GM19467 (cell line): ENCODE measurements around the gene CNOT9.
"Not testable (repeated sequence)": the region's sequence is repeated elsewhere in the genome, so short reads cannot be mapped to it uniquely, and the experiment has no call there.

Experiments
- ATAC-seq: cut with Tn5 transposase; IDR thresholded peaks from one replicate; pipeline ENCODE4 v1.9.1; 2021; ENCODE audit warnings: mild to moderate bottlenecking, moderate library complexity; ENCODE audit not compliant: unreplicated experiment

CNOT9 gene

GRCh38 chr2:218568190-218569037, at the start of gene CNOT9, which contains the start of gene USP37:
Gene CNOT9 (plus strand): TSS chr2:218568839. CDS start chr2:218568955, 116 bp downstream.
Gene USP37 (minus strand): TSS chr2:218568351. CDS start chr2:218558653, 9,698 bp downstream.
- ATAC-seq: peak; percentile 72

GRCh38 chr2:218518876-218519275, 49.8 kb upstream of the CNOT9 start:
- no peak for ATAC-seq

GRCh38 chr2:218523651-218524050, 45.0 kb upstream of the CNOT9 start:
- ATAC-seq: no peak

GRCh38 chr2:218528409-218528808, 40.2 kb upstream of the CNOT9 start:
- ATAC-seq: not testable (repeated sequence)

GRCh38 chr2:218529990-218530389, 38.6 kb upstream of the CNOT9 start:
- no peak for ATAC-seq

GRCh38 chr2:218536804-218537494, 31.7 kb upstream of the CNOT9 start:
- ATAC-seq: no peak

- no peak for ATAC-seq
These were observed 28.6 kb upstream of the CNOT9 start for GRCh38 chr2:218540015-218540414.

- no peak for ATAC-seq
These were observed 22.6 kb upstream of the CNOT9 start for GRCh38 chr2:218546012-218546411.

- no peak for ATAC-seq
These were observed 21.1 kb upstream of the CNOT9 start for GRCh38 chr2:218547511-218547910.

- no peak for ATAC-seq
These were observed 20.7 kb upstream of the CNOT9 start for GRCh38 chr2:218547978-218548377.

GRCh38 chr2:218554225-218554624, 14.4 kb upstream of the CNOT9 start:
- ATAC-seq: not testable (repeated sequence)

- ATAC-seq: no peak
These were observed 13.1 kb upstream of the CNOT9 start for GRCh38 chr2:218555527-218555926.

- no peak for ATAC-seq
These were observed 10.7 kb upstream of the CNOT9 start for GRCh38 chr2:218557941-218558340.

- ATAC-seq: no peak
These were observed 9.7 kb upstream of the CNOT9 start for GRCh38 chr2:218558986-218559385.

GRCh38 chr2:218564056-218564455, 4.6 kb upstream of the CNOT9 start:
- ATAC-seq: no peak

GRCh38 chr2:218566296-218566695, 2.3 kb upstream of the CNOT9 start:
- ATAC-seq: no peak

GRCh38 chr2:218567797-218568189, 846 bp upstream of the CNOT9 start:
- peak; percentile 34 for ATAC-seq

- peak; percentile 16 for ATAC-seq
These were observed 396 bp downstream of the CNOT9 start for GRCh38 chr2:218569038-218569431.

- ATAC-seq: no peak
These were observed 1.2 kb downstream of the CNOT9 start for GRCh38 chr2:218569661-218570500.

GRCh38 chr2:218570850-218571249, 2.2 kb downstream of the CNOT9 start:
- no peak for ATAC-seq

- ATAC-seq: no peak
These were observed 8.2 kb downstream of the CNOT9 start for GRCh38 chr2:218576854-218577253.
